Fibroblast of villous mesenchyme (primary cell): ENCODE data around the gene CC2D1A. TPM values are rescaled to one million over a fixed set of nuclear protein-coding genes. Genes with fewer than 3 reads are reported as not detected.

Source experiments
- DNase-seq: peaks from one replicate; pipeline ENCODE4 v3.0.0-alpha.2; 2010; ENCODE audit warnings: low read depth
- H3K4me3 ChIP-seq: 2 replicates; pipeline ENCODE4 v1.5.1; 2011; ENCODE audit warnings: low read depth, mild to moderate bottlenecking, low read length
- total RNA-seq: library from RNA; depleted of rRNA; stranded (reverse); fragments of >200 nt; gene quantifications from 2 replicates; pipeline ENCODE4 v1.2.3, GENCODE V29; 2012
- TF ChIP-seq, protein P1 (sequence below): IDR thresholded peaks from 2 replicates; pipeline ENCODE4 v1.5.1; 2012; ENCODE audit warnings: low read depth, mild to moderate bottlenecking, low read length; ENCODE audit not compliant: insufficient read depth

CC2D1A gene
- total RNA-seq, 1 donor, result 18.6 TPM

DNA sequence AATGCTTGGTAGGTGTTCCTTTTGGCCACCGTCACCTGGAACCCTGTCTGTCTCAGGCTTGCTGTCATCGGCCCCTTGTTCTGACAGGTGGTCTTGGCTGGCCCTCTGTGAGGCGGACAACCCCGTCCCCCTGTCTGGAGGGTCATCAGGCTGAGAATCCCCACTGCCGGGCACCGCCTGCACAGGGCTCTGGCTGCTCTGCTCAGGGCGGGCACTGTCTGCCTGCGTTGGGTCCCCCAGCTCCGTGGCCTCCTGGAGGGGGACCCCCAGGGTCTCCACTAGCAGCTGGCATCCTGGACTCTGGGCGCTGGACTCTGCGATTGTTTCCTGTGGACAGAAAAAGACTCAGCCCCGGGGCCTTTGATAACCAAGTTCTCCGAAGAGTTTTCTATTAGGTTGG lies 15.9 kb upstream of the CC2D1A start:
- H3K4me3 ChIP-seq, result no peak overlapping the region
- no peak for DNase-seq
- TF ChIP-seq, protein P1, sequence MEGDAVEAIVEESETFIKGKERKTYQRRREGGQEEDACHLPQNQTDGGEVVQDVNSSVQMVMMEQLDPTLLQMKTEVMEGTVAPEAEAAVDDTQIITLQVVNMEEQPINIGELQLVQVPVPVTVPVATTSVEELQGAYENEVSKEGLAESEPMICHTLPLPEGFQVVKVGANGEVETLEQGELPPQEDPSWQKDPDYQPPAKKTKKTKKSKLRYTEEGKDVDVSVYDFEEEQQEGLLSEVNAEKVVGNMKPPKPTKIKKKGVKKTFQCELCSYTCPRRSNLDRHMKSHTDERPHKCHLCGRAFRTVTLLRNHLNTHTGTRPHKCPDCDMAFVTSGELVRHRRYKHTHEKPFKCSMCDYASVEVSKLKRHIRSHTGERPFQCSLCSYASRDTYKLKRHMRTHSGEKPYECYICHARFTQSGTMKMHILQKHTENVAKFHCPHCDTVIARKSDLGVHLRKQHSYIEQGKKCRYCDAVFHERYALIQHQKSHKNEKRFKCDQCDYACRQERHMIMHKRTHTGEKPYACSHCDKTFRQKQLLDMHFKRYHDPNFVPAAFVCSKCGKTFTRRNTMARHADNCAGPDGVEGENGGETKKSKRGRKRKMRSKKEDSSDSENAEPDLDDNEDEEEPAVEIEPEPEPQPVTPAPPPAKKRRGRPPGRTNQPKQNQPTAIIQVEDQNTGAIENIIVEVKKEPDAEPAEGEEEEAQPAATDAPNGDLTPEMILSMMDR, result no peak

DNA sequence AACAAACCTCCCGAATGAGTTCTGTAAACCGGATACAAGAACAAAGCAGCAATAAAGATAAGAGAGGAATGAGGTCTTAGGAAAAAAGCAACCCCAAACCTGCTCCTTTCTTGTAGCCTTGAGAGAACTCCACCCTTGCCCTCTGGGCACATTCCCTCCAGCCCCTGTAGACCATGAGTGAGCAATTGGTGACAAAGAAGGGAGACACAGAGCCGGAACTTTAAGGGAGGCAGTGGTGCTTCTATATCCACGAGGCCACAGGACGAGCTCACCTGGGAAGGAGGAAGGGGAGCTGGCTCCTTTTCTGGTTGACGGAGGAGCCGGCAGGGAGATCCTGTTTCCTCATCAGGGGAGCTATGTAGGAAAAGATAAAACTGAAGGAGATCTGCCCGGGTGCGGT lies 13.1 kb upstream of the CC2D1A start:
- TF ChIP-seq, protein P1, result no peak
- no peak overlapping the region for H3K4me3 ChIP-seq
- DNase-seq, result no peak

DNA sequence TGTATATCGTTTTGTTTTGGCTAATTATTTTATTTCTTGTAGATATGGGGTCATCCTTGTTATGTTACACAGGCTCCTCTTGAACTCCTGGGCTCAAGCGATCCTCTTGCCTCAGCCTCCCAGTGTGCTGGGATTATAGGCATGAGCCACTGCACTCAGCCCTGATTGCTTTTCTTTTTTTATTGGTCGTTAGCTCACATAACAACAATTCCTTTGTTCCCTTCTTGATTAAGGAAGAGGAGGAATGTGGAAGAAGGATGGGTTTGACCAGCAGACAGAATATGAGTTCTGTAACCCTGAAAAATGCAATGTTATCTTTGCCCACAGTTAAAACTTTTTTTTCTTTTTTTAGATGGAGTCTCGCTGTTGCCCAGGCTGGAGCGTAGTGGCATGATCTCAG lies 11.4 kb upstream of the CC2D1A start:
- no peak for DNase-seq
- TF ChIP-seq, protein P1, result no peak
- no peak overlapping the region for H3K4me3 ChIP-seq

DNA sequence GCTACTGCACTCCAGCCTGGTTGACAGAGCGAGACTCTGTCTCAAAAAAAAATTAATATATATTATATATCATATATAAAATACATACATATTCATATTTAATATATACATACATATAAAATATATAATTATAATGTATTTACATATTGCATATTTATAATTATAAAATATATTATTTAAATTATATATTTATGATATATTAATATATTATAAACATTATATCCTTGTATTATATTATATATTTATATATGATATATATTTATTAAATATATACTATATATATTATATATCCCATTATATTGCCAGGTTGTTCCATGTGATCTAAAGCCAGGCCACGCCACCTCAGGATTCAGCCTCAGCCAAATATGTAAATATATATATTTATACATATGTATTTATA lies 9.8 kb upstream of the CC2D1A start:
- H3K4me3 ChIP-seq, result no peak overlapping the region
- TF ChIP-seq, protein P1, result no peak
- no peak for DNase-seq

DNA sequence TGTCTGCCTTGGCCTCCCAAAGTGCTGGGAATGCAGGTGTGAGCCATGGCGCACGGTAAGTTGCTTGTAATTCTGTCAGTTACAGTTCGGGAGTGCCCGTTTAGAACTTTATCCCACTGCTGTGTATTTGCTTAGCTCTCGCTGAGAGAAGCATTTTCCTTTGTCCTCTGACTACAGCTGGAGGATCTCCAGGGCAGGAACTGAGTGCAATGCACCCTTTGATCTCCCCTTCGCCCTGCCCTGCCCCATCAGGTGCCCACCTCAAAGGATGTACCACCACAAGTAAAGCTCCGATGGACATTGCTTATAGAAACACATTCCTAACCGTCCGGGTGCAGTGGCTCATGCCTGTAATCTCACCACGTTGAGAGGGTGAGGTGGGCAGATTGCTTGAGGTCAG lies 6.6 kb upstream of the CC2D1A start:
- H3K4me3 ChIP-seq, result no peak overlapping the region
- no peak for DNase-seq
- TF ChIP-seq, protein P1, result no peak

DNA sequence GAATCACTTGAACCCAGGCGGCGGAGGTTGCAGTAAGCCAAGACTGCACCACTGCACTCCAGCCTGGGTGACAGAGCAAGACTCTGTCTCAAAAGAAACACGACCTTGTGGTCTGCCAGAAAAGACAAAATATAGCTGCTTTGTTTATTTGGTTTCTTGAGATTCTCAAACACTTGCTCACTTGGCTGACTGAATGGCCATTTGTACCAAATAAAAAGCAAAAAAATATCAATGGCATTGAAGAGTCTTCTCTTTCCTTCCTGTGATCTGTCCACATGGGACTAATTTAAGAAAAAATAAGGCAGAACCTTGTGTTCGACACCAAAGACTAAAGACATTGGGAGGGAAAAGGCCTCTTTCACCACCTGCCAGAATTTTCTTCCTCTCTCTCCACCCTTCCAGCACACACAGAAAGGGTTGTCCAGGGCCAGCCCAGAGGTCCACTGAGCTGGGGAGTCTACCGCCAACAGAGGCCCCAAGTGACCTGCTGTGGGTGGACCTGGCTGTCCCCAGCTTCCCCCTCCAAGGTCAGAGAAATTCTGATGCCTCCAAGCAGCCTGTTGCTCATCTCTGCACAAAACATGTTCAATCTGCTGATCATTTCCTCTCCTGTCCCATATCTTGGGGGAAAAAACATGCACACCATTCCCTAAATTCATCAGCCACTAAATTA lies 6.0 kb upstream of the CC2D1A start:
- no peak overlapping the region for H3K4me3 ChIP-seq
- DNase-seq, result no peak
- TF ChIP-seq, protein P1, result no peak

DNA sequence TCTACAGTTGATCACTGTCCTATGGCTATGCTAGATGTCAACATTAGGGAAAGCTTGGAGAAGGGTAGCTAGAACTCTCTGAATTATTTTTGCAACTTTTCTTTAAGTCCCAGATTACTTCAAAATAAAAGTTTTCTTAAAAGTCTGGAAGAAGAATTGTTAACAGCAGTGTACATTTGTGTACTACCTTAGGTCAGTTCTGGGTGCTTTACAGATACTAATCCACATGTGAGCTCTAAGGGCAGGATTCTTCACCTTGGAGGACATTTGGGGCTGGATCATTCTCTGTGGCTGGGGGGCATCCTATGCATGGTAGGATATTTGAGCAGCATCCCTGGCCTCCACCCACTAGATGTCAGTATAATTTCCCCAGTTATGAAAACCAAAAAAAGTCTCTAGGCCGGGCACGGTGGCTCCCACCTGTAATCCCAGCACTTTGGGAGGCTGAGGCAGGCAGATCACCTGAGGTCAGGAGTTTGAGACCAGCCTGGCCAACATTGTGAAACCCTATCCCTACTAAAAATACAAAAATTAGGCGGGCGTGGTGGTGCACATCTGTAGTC lies 2.9 kb upstream of the CC2D1A start:
- TF ChIP-seq, protein P1, result peak; percentile 39
- H3K4me3 ChIP-seq, result no peak overlapping the region
- DNase-seq, result no peak
